ENCODE results near the gene EHMT1.

Gene EHMT1

GRCh38 chr9:137813651-137814415 is 195.0 kb downstream of the EHMT1 start:
- ATAC-seq (ENCODE audit: low read depth) (peak; percentile 21; the same call in 1 of the 3 replicates), DNase-seq (ENCODE audit: low spot score) (peak; percentile 36)
- H3K36me3 ChIP-seq (ENCODE audit: low read depth) = peaks cover 31% of the 10 kb centered on the region
- TF ChIP-seq, protein P1, sequence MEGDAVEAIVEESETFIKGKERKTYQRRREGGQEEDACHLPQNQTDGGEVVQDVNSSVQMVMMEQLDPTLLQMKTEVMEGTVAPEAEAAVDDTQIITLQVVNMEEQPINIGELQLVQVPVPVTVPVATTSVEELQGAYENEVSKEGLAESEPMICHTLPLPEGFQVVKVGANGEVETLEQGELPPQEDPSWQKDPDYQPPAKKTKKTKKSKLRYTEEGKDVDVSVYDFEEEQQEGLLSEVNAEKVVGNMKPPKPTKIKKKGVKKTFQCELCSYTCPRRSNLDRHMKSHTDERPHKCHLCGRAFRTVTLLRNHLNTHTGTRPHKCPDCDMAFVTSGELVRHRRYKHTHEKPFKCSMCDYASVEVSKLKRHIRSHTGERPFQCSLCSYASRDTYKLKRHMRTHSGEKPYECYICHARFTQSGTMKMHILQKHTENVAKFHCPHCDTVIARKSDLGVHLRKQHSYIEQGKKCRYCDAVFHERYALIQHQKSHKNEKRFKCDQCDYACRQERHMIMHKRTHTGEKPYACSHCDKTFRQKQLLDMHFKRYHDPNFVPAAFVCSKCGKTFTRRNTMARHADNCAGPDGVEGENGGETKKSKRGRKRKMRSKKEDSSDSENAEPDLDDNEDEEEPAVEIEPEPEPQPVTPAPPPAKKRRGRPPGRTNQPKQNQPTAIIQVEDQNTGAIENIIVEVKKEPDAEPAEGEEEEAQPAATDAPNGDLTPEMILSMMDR (IDR thresholded peaks at IDR 0.05; ENCODE audit: poor library complexity, severe bottlenecking) = no peak
- no peaks in the 10 kb centered on the region for H3K4me1 ChIP-seq (ENCODE audit: insufficient read depth, poor library complexity, severe bottlenecking)
- H3K27ac ChIP-seq (ENCODE audit: poor library complexity, severe bottlenecking) = no peak overlapping the region
- no peaks in the 10 kb centered on the region for H3K27me3 ChIP-seq (ENCODE audit: insufficient read depth, poor library complexity, severe bottlenecking)
- H3K4me3 ChIP-seq (ENCODE audit: severe bottlenecking) = no peak overlapping the region
- no peaks in the 10 kb centered on the region for H3K9me3 ChIP-seq (ENCODE audit: severe bottlenecking)

DNA sequence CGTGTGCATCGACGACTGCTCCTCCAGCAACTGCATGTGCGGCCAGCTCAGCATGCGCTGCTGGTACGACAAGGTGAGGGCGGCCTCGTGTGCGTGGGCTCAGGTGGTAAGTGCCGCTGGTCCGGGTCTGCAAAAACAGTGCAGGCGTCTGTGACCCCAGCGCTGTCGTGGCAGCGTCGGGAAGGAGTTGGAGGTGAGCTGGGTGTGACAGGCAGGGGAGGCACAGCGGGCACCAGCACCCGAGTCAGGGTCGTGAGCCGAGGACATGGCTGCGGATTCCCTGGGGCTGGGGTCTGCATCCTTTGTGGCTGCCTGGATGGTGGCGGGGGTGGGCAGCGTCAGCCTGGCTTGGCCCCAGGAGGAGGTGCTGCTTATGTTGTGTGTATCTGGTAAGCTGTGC is 195.6 kb downstream of the EHMT1 start:
- Histone ChIP-seq H3K36me3 (ENCODE audit: low read depth) (peaks cover 31% of the 10 kb centered on the region), H3K4me1 (ENCODE audit: insufficient read depth, poor library complexity, severe bottlenecking) (no peaks in the 10 kb centered on the region), H3K9me3 (ENCODE audit: severe bottlenecking) (no peaks in the 10 kb centered on the region), H3K27me3 (ENCODE audit: insufficient read depth, poor library complexity, severe bottlenecking) (no peaks in the 10 kb centered on the region), H3K4me3 (ENCODE audit: severe bottlenecking) (no peak overlapping the region), H3K27ac (ENCODE audit: poor library complexity, severe bottlenecking) (no peak overlapping the region)
- DNase-seq (ENCODE audit: low spot score) = peak; percentile 57
- ATAC-seq (ENCODE audit: low read depth) = no peak
- TF ChIP-seq, protein P1 (IDR thresholded peaks at IDR 0.05; ENCODE audit: poor library complexity, severe bottlenecking) = no peak

GRCh38 chr9:137814841-137815240 is 196.0 kb downstream of the EHMT1 start:
- Histone ChIP-seq H3K36me3 (ENCODE audit: low read depth) (peaks cover 31% of the 10 kb centered on the region), H3K27me3 (ENCODE audit: insufficient read depth, poor library complexity, severe bottlenecking) (no peaks in the 10 kb centered on the region), H3K4me1 (ENCODE audit: insufficient read depth, poor library complexity, severe bottlenecking) (no peaks in the 10 kb centered on the region), H3K27ac (ENCODE audit: poor library complexity, severe bottlenecking) (no peak overlapping the region), H3K9me3 (ENCODE audit: severe bottlenecking) (no peaks in the 10 kb centered on the region), H3K4me3 (ENCODE audit: severe bottlenecking) (no peak overlapping the region)
- DNase-seq (ENCODE audit: low spot score) (no peak), ATAC-seq (ENCODE audit: low read depth) (no peak)
- TF ChIP-seq, protein P1 (IDR thresholded peaks at IDR 0.05; ENCODE audit: poor library complexity, severe bottlenecking) = no peak

GRCh38 chr9:137815256-137816255 is 196.8 kb downstream of the EHMT1 start:
- Histone ChIP-seq H3K27me3 (ENCODE audit: insufficient read depth, poor library complexity, severe bottlenecking) (no peaks in the 10 kb centered on the region), H3K27ac (ENCODE audit: poor library complexity, severe bottlenecking) (no peak overlapping the region), H3K4me3 (ENCODE audit: severe bottlenecking) (no peak overlapping the region), H3K9me3 (ENCODE audit: severe bottlenecking) (no peaks in the 10 kb centered on the region), H3K4me1 (ENCODE audit: insufficient read depth, poor library complexity, severe bottlenecking) (no peaks in the 10 kb centered on the region), H3K36me3 (ENCODE audit: low read depth) (peaks cover 31% of the 10 kb centered on the region)
- ATAC-seq (ENCODE audit: low read depth) (no peak), DNase-seq (ENCODE audit: low spot score) (no peak)
- TF ChIP-seq, protein P1 (IDR thresholded peaks at IDR 0.05; ENCODE audit: poor library complexity, severe bottlenecking) = no peak

All from RWPE2 (cell line).